Natural killer cell (primary cell): Measurements from ENCODE around the gene ROBO1. TPM values are rescaled to one million over a fixed set of nuclear protein-coding genes. Genes with fewer than 3 reads are reported as not detected.
"Not testable (repeated sequence)": the region's sequence is repeated elsewhere in the genome, so short reads cannot be mapped to it uniquely, and the experiment has no call there.

Source experiments
- ATAC-seq, 3 donors: fragments of 150-1000 bp in 2 of 3; fragments of 200-7000 bp in 1 of 3; cut with Tn5 transposase; 1 replicate in 1 of 3; 2 replicates in 2 of 3; pipeline ENCODE4 v1.10.0; 2021; ENCODE audit warnings: mild to moderate bottlenecking in 2 of 3, moderate library complexity in 2 of 3
- DNase-seq, 2 donors: peaks; one replicate each; pipeline versions ENCODE4 v3.0.0 to v3.0.0-alpha.2; 2013 to 2021; ENCODE audit warnings: mixed read lengths in 1 of 2
- H3K27ac ChIP-seq: one replicate; pipeline ENCODE4 v1.5.1; 2013; ENCODE audit warnings: mild to moderate bottlenecking, low read length
- H3K27me3 ChIP-seq: one replicate; pipeline ENCODE4 v1.6.1; 2013; ENCODE audit warnings: low read length; ENCODE audit not compliant: control insufficient read depth, insufficient read depth
- H3K36me3 ChIP-seq: one replicate; pipeline ENCODE4 v1.6.1; 2013; ENCODE audit warnings: low read length; ENCODE audit not compliant: control insufficient read depth, insufficient read depth
- H3K4me1 ChIP-seq: one replicate; pipeline ENCODE4 v1.6.1; 2013; ENCODE audit warnings: low read length; ENCODE audit not compliant: control insufficient read depth, insufficient read depth
- H3K4me3 ChIP-seq: one replicate; pipeline ENCODE4 v1.5.1; 2013; ENCODE audit warnings: low read length
- H3K9me3 ChIP-seq: one replicate; pipeline ENCODE4 v1.6.1; 2013; ENCODE audit warnings: low read length; ENCODE audit not compliant: control insufficient read depth, insufficient read depth
- H3K27ac Mint-ChIP-seq, 2 donors: one replicate each; pipeline ENCODE4 v1.8.0; 2022; ENCODE audit warnings: mild to moderate bottlenecking in 2 of 2, mixed read lengths in 2 of 2, moderate library complexity in 1 of 2
- H3K27me3 Mint-ChIP-seq, 2 donors: one replicate each; pipeline ENCODE4 v1.8.0; 2022; ENCODE audit warnings: low read depth in 2 of 2, mixed read lengths in 2 of 2
- H3K36me3 Mint-ChIP-seq: one replicate; pipeline ENCODE4 v1.8.0; 2022; ENCODE audit warnings: mixed read lengths
- H3K4me1 Mint-ChIP-seq, 2 donors: one replicate each; pipeline ENCODE4 v1.8.0; 2022; ENCODE audit warnings: mixed read lengths in 2 of 2
- H3K4me3 Mint-ChIP-seq: one replicate; pipeline ENCODE4 v1.8.0; 2022; ENCODE audit warnings: mild to moderate bottlenecking, moderate library complexity, mixed read lengths
- H3K9me3 Mint-ChIP-seq, 2 donors: one replicate each; pipeline ENCODE4 v1.8.0; 2022; ENCODE audit warnings: mixed read lengths in 2 of 2
- CTCF ChIP-seq: fragments of 200-600 bp; IDR thresholded peaks from one replicate; pipeline ENCODE4 v1.8.0; 2022; ENCODE audit warnings: antibody characterized with exemption
- WGBS: methylation state at CpG from one replicate; pipeline ENCODE4 v1.1.7; 2013; ENCODE audit warnings: missing lambda C conversion rate; ENCODE audit not compliant: insufficient coverage; 5-methylcytosine and 5-hydroxymethylcytosine counted together
- intact Hi-C: fragments of 100-400 bp; cut with micrococcal nuclease; formaldehyde crosslinking; loops from one replicate; pipeline ENCODE4 v1.14.2; 2022
- total RNA-seq, 4 donors: library from RNA; stranded (reverse); fragments of 120-200 nt in 1 of 4; gene quantifications; one replicate each; pipeline versions ENCODE4 v1.2.3 to v1.2.4, GENCODE V29; 2013 to 2022

Gene ROBO1
- total RNA-seq, 3 donors from 2014 or later (not counting 1 experiment from before 2014, with no cell fraction given), result 0.07 TPM; not detected in 2

DNA sequence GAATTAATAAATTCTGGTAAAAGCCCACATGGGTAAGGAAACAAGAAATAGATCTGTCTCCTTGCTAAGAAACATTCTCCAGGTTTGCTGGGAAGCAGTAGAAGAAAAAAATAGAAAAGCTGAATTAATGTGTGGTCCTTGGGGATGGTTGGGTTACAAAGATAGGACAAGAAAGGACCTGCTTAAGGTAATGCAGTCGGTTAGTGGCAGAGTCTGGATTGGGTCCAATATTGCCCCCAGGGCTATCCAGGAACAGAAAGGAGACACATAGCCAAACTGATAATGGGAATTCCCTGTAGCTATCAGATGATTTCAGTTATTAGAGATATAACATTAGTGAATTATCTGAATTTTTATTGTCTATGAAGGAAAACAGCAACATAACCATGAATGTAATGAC is 584.3 kb downstream of the ROBO1 start:
- Mint-ChIP-seq H3K4me3 (no peak overlapping the region), H3K4me1 (no peaks in the 10 kb centered on the region), H3K9me3 (peaks cover 17 to 25% of the 10 kb centered on the region in 2 donors), H3K27ac (no peak overlapping the region), H3K27me3 (no peaks in the 10 kb centered on the region), H3K36me3 (no peaks in the 10 kb centered on the region)
- Histone ChIP-seq H3K27me3 (no peaks in the 10 kb centered on the region), H3K4me3 (no peak overlapping the region), H3K36me3 (no peaks in the 10 kb centered on the region), H3K4me1 (no peaks in the 10 kb centered on the region), H3K27ac (no peak overlapping the region), H3K9me3 (no peaks in the 10 kb centered on the region)
- ATAC-seq, result no peak
- intact Hi-C loops, result no loop called here
- no peak for TF ChIP-seq CTCF
- 82% methylated on average over 1 of the region's 1 CpG for WGBS
- DNase-seq, result no peak

DNA sequence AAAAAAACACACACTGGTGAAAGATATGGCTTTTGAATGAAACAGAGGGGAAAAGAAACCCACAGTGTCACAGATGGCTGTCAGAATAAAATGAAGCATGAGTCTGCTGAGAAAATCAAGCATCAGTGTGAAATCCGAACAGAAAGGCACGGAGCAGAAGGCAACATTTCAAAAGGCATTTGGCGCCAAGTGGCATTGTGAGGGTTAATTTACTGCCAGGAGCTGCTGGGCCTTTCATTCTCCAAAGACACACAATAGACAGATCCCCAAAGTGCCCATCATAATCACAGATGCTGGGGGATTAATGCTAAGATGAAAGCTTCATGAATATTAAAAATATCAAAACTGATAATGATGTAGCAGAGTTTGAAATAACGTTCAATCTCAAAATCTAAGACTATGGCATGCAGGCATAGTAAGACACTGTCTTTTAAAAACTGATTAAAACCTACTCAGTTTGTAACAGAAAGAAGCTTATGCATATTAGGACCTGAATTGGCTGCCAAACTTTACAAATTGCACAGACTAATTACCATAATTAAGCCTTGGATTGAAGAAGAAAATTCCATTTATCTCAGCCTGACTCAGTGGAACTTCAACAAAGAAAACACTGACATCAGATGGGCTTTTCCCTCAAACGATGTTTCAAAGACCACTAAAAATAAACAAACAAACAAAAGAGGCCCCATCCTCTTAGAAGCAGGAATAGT is 589.2 kb downstream of the ROBO1 start:
- Histone ChIP-seq H3K36me3 (no peaks in the 10 kb centered on the region), H3K4me3 (no peak overlapping the region), H3K9me3 (peaks cover 6% of the 10 kb centered on the region), H3K27ac (no peak overlapping the region), H3K4me1 (no peaks in the 10 kb centered on the region), H3K27me3 (no peaks in the 10 kb centered on the region)
- Mint-ChIP-seq H3K27me3 (no peaks in the 10 kb centered on the region), H3K4me3 (no peak overlapping the region), H3K36me3 (no peaks in the 10 kb centered on the region), H3K4me1 (no peaks in the 10 kb centered on the region), H3K27ac (no peak overlapping the region), H3K9me3 (peaks cover 11 to 27% of the 10 kb centered on the region in 2 donors)
- DNase-seq (no peak), ATAC-seq (no peak)
- TF ChIP-seq CTCF, result no peak
- WGBS, result 57% methylated on average over 4 of the region's 5 CpGs
- intact Hi-C loops, result no loop called here

DNA sequence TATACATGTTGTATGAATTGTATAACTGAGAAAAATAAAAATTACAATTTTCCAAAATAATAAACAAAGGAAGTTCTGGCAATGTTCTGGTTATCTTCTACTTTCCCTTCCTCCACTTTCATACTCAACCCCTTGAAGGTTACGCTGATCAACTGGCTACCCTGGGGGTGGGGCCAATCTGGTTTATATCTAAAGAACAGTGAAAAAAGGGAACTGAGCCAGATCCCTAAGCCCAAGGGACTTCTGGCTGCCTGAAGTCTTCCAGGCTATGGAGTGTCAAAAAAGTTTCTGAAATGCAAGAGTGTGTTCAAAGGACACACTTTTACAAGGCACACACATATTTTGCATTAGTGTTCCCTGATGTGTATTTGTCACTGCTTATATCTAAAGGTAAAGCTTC is 591.9 kb downstream of the ROBO1 start:
- H3K4me1 Mint-ChIP-seq, result no peaks in the 10 kb centered on the region
- intact Hi-C loops, result no loop called here
- TF ChIP-seq CTCF, result no peak

GRCh38 chr3:79173259-79173658 is 594.5 kb downstream of the ROBO1 start:
- H3K36me3 Mint-ChIP-seq, H3K4me1 ChIP-seq, H3K27me3 ChIP-seq, ATAC-seq, DNase-seq, H3K27ac ChIP-seq, H3K9me3 ChIP-seq, H3K36me3 ChIP-seq, H3K4me1 Mint-ChIP-seq, H3K4me3 Mint-ChIP-seq, intact Hi-C loops, H3K27ac Mint-ChIP-seq, H3K4me3 ChIP-seq, H3K27me3 Mint-ChIP-seq: not testable (repeated sequence)
- peaks cover 2 to 10% of the 10 kb centered on the region in 2 donors for H3K9me3 Mint-ChIP-seq
- WGBS, result 95% methylated on average over 21 of the region's 21 CpGs

More for the DNA sequence above, 591.9 kb downstream of the ROBO1 start:
- Mint-ChIP-seq H3K27ac (no peak overlapping the region), H3K36me3 (no peaks in the 10 kb centered on the region), H3K9me3 (peaks cover 3 to 13% of the 10 kb centered on the region in 2 donors), H3K4me3 (no peak overlapping the region), H3K27me3 (no peaks in the 10 kb centered on the region)
- peaks cover 6% of the 10 kb centered on the region for H3K9me3 ChIP-seq
- no peaks in the 10 kb centered on the region for H3K4me1 ChIP-seq
- no peaks in the 10 kb centered on the region for H3K36me3 ChIP-seq
- ATAC-seq (no peak), DNase-seq (no peak)
- WGBS, result no CpG with 5 or more reads among the region's 1 CpG
- no peaks in the 10 kb centered on the region for H3K27me3 ChIP-seq
- H3K27ac ChIP-seq, result no peak overlapping the region
- H3K4me3 ChIP-seq, result no peak overlapping the region
